ENCODE measurements around the gene PDIA5. TPM values are rescaled to one million over a fixed set of nuclear protein-coding genes. Genes with fewer than 3 reads are reported as not detected.

The PDIA5 gene
- total RNA-seq, 1 experiment from 2014 or later, result 24.3 TPM

DNA sequence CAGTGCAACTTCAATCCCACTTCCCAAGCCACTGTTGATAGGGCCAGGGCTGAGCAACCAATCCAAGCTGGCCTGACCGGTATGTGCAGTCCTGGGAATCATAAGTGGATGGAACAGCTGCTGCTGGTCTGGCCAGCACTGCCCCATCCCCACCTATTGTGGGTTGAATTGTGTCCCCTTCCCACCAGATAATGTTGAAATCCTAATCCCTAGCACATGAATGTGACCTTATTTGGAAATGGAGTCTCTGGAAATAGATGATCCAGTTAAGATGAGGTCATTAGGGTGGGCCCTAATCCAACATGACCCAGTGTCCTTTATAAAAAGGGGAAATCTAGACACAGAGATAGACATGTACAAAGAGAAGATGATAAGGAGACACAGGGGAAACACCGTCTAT lies 13.7 kb upstream of the PDIA5 start:
- Histone ChIP-seq H4K91ac (ENCODE audit: insufficient read length, low read depth, low read length) (no peak overlapping the region), H2BK20ac (ENCODE audit: low read depth, low read length, poor library complexity, severe bottlenecking) (no peak overlapping the region), H3K79me1 (ENCODE audit: insufficient read depth, low read depth, low read length, poor library complexity, severe bottlenecking) (no peaks in the 10 kb centered on the region), H2AFZ (ENCODE audit: low read length) (no peak overlapping the region), H3K4me1 (ENCODE audit: insufficient read depth, low read length) (no peaks in the 10 kb centered on the region), H3K4me2 (ENCODE audit: insufficient read depth, insufficient read length, low read length) (no peak overlapping the region), H3K23ac (ENCODE audit: insufficient read length, low read depth, low read length) (no peak overlapping the region), H3K9me3 (ENCODE audit: control insufficient read depth, low read depth, low read length) (no peaks in the 10 kb centered on the region), H2BK5ac (ENCODE audit: insufficient read length, low read length) (no peak overlapping the region), H3K18ac (ENCODE audit: insufficient read length, low read depth, low read length) (no peak overlapping the region), H3K9ac (ENCODE audit: extremely low read depth, insufficient read length, low read length) (no peak overlapping the region), H3K23me2 (ENCODE audit: insufficient read length, low read depth, low read length, poor library complexity, severe bottlenecking) (no peaks in the 10 kb centered on the region), H4K8ac (replicated peaks; ENCODE audit: insufficient read length, low read depth, low read length) (no peak overlapping the region), H3K4ac (ENCODE audit: low read depth, low read length) (no peak overlapping the region), H3K14ac (ENCODE audit: insufficient read depth, low read length) (no peak overlapping the region), H3K56ac (ENCODE audit: insufficient read length, low read depth, low read length) (no peak overlapping the region), H2BK12ac (ENCODE audit: insufficient read length, low read depth, low read length) (no peak overlapping the region), H4K20me1 (ENCODE audit: control insufficient read depth, insufficient read depth, insufficient read length) (no peaks in the 10 kb centered on the region), H3K27me3 (ENCODE audit: insufficient read depth, low read length) (no peaks in the 10 kb centered on the region), H2BK120ac (ENCODE audit: low read depth, low read length, poor library complexity, severe bottlenecking) (no peak overlapping the region), H3K27ac (ENCODE audit: insufficient read length, low read depth, low read length) (no peak overlapping the region), H2AK5ac (ENCODE audit: insufficient read length, low read length) (no peak overlapping the region), H3K79me2 (ENCODE audit: insufficient read depth, low read length) (no peaks in the 10 kb centered on the region), H3T11ph (ENCODE audit: low read length) (no peak overlapping the region), H2BK15ac (ENCODE audit: low read depth, low read length) (no peak overlapping the region), H4K5ac (ENCODE audit: insufficient read length, low read depth, low read length) (no peak overlapping the region)
- Mint-ChIP-seq H3K4me3 (no peak overlapping the region), H3K9me3 (no peaks in the 10 kb centered on the region), H3K27me3 (ENCODE audit: low read depth) (peaks cover 8% of the 10 kb centered on the region), H3K4me1 (peaks cover 0 to 3% of the 10 kb centered on the region in 2 experiments; a peak in 2 of 4 replicates), H3K27ac (no peak overlapping the region), H3K36me3 (ENCODE audit: insufficient read depth in 1 of 3, low read depth in 3 of 3) (no peaks in the 10 kb centered on the region)
- DNase-seq, result no peak
- TF ChIP-seq, protein P1, sequence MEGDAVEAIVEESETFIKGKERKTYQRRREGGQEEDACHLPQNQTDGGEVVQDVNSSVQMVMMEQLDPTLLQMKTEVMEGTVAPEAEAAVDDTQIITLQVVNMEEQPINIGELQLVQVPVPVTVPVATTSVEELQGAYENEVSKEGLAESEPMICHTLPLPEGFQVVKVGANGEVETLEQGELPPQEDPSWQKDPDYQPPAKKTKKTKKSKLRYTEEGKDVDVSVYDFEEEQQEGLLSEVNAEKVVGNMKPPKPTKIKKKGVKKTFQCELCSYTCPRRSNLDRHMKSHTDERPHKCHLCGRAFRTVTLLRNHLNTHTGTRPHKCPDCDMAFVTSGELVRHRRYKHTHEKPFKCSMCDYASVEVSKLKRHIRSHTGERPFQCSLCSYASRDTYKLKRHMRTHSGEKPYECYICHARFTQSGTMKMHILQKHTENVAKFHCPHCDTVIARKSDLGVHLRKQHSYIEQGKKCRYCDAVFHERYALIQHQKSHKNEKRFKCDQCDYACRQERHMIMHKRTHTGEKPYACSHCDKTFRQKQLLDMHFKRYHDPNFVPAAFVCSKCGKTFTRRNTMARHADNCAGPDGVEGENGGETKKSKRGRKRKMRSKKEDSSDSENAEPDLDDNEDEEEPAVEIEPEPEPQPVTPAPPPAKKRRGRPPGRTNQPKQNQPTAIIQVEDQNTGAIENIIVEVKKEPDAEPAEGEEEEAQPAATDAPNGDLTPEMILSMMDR (conservative IDR thresholded peaks at IDR 0.05), result no peak
- no CpG with 5 or more reads among the region's 2 CpGs for WGBS (ENCODE audit: extremely low coverage, insufficient read length, low lambda C conversion rate)

Data from H9 (cell line).